ENCODE measurements around the gene PDK4. TPM values are rescaled to one million over a fixed set of nuclear protein-coding genes. Genes with fewer than 3 reads are reported as not detected.

Gene PDK4
- total and polyA plus RNA-seq, 9 of the 15 experiments (the other 6 are each of a cell fraction or from before 2014, with no cell fraction given) = 0.03 to 0.24 (median 0.08) TPM; not detected in 2

- in situ Hi-C loops (cut with MboI) (loop anchor here (5.0 kb wide), 1 partner anchor 46 kb away; no protein-coding TSS in a partner anchor), intact Hi-C loops (cut with micrococcal nuclease) (no loop called here)
- ATAC-seq = no peak
- H3K4me3 ChIP-seq = no peak overlapping the region
- POLR2A ChIA-PET = interaction anchor here (1.7 kb wide), 1 partner anchor 10 kb away, joined by 4 read pairs; no protein-coding TSS in a partner anchor
- H3K79me2 ChIP-seq (ENCODE audit: control insufficient read depth, insufficient read depth, low read length) = no peaks in the 10 kb centered on the region
- TF ChIP-seq ZNF224 (CRISPR knock-in tag; IDR thresholded peaks at IDR 0.05) = no peak
- no peak for TF ChIP-seq ZBTB43 (CRISPR knock-in tag; IDR thresholded peaks at IDR 0.05)
- H3K9me3 ChIP-seq (replicated peaks; ENCODE audit: control insufficient read depth, insufficient read depth, low read depth, low read length) = no peaks in the 10 kb centered on the region
- H3K27ac ChIP-seq (ENCODE audit: extremely low read depth, low read depth, low read length) = no peak overlapping the region
- WGBS (ENCODE audit: insufficient coverage, low coverage, missing lambda C conversion rate) = 0% methylated on average over 6 of the region's 6 CpGs
- H3K4me2 ChIP-seq (ENCODE audit: insufficient read depth, low read length) = no peak overlapping the region
- no peaks in the 10 kb centered on the region for H3K9me1 ChIP-seq (ENCODE audit: control insufficient read depth, insufficient read depth, low read length)
- no peaks in the 10 kb centered on the region for H3K4me1 ChIP-seq (replicated peaks in 1 of 2; ENCODE audit: control insufficient read depth in 2 of 2, insufficient read depth in 2 of 2, low read length in 2 of 2)
- no peak overlapping the region for H3K9ac ChIP-seq (ENCODE audit: insufficient read depth in 1 of 2, low read depth in 2 of 2, low read length in 2 of 2)
- H3K36me3 ChIP-seq (ENCODE audit: control insufficient read depth, insufficient read depth, low read length) = no peaks in the 10 kb centered on the region
- no peak for DNase-seq (ENCODE audit: extremely low read depth in 1 of 4, low spot score in 3 of 4)
- BruUV-seq (replicated peaks) = no TSS peak
- H3K27me3 ChIP-seq (ENCODE audit: control insufficient read depth in 2 of 2, insufficient read depth in 2 of 2, low read length in 2 of 2) = no peaks in the 10 kb centered on the region
- no peak overlapping the region for H2AFZ ChIP-seq (ENCODE audit: low read depth, low read length)
- CTCF ChIA-PET (ENCODE audit: low intra/inter-chr PET ratio) = no interaction called here
- no peak for FAIRE-seq
- H4K20me1 ChIP-seq (replicated peaks; ENCODE audit: control insufficient read depth, insufficient read depth, low read length) = no peaks in the 10 kb centered on the region
These were observed 34.6 kb upstream of the PDK4 start for GRCh38 chr7:95630702-95631458.

All from K562 (cell line).